Astrocyte of the cerebellum (primary cell): Measurements from ENCODE around the gene LY9.

ENCODE experiments used
- DNase-seq: peaks from one replicate; pipeline ENCODE4 v3.0.0-alpha.2; 2011; ENCODE audit warnings: low read depth
- H3K4me3 ChIP-seq: 2 replicates; pipeline ENCODE4 v1.5.1; 2011; ENCODE audit warnings: mild to moderate bottlenecking, low read depth, low read length, moderate library complexity
- in situ Hi-C: cut with HindIII; loops from 2 replicates; pipeline ENCODE4 v1.10.0; 2017; ENCODE audit warnings: low sequenced_read_pairs
- TF ChIP-seq, protein P1 (sequence below): IDR thresholded peaks from 2 replicates; pipeline ENCODE4 v1.5.1; 2012; ENCODE audit warnings: low read length, low read depth, moderate library complexity, mild to moderate bottlenecking; ENCODE audit errors: missing control alignments

Gene LY9

DNA sequence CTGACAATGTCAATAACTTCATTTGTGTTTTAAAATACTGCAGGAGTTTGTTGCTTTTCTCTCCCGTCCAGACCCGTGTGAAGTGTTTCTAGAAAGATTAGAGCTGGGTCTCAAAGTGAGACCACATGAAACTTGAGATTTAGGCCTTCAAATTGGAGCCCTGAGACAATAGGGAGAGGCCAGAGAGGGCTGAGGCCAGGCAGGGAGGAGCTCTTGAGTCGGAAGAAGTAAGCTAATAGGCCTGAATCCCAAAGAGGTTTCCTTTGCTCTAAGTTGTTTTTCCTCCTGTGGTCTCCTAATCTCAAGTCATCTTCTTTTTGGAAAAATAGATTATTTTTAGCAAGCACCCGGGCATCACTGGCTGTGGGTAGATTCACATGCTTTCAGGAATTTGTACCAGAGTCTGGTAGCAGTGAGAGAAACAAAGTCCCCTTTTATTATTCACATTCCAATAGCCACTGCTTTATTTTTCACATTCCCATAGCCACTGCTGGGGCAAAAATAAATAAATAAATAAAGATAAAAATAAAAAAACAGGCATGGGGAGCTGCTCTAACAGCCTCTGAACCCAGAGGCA lies 41.1 kb downstream of the LY9 start:
- DNase-seq: no peak
- in situ Hi-C loops: no loop called here
- no peak overlapping the region for H3K4me3 ChIP-seq
- TF ChIP-seq, protein P1, sequence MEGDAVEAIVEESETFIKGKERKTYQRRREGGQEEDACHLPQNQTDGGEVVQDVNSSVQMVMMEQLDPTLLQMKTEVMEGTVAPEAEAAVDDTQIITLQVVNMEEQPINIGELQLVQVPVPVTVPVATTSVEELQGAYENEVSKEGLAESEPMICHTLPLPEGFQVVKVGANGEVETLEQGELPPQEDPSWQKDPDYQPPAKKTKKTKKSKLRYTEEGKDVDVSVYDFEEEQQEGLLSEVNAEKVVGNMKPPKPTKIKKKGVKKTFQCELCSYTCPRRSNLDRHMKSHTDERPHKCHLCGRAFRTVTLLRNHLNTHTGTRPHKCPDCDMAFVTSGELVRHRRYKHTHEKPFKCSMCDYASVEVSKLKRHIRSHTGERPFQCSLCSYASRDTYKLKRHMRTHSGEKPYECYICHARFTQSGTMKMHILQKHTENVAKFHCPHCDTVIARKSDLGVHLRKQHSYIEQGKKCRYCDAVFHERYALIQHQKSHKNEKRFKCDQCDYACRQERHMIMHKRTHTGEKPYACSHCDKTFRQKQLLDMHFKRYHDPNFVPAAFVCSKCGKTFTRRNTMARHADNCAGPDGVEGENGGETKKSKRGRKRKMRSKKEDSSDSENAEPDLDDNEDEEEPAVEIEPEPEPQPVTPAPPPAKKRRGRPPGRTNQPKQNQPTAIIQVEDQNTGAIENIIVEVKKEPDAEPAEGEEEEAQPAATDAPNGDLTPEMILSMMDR: no peak

DNA sequence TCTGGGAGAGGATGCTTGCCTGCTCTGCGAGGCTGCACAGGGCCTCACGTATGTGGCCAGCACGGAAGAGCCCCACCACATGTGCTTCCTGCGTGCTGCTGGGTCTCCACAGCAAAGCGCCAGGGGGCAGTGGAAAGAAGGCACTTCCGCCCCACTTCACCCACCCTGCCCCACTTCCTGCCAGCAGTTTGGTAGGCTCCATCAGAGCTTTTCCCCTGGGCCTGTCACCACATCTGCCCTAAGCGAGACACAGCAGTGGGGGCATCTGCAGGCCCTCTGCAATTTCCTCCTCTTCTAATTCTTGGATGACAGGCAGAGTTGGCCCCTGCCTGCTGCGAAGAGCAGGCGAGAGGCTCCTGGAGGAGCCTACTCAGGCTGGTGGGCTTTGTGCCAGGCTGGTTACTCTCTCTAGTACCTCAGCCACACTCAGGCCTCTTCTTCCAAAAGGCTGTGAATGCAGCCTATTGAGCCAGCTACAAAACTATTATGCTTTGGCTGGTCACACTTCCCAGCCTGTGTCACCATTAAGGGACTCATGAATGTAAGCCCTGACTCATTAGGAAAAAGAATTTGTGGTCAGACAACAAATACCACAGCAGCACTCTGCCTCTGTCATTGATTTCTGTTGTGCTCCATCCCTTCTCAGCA lies 41.7 kb downstream of the LY9 start:
- no peak overlapping the region for H3K4me3 ChIP-seq
- in situ Hi-C loops: no loop called here
- TF ChIP-seq, protein P1: no peak

DNA sequence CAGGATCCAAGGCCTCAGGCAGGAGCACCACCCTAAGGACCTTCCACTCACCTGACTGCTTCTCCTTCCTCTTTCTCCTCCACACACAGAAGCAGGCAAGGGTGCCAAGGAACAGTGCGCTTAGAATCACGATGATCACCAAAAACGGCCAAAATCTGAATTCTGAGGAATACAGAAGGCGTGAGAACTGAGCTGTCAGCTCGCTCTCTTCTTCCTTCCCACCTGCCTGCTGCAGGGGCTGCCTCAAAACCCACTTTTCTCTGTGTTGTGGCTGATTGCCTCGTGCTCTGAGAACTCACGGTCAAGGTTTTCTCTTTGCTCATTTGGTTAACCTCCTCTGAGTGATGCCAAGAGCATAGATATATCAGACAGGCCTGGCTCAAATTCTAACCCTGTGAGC lies 42.9 kb downstream of the LY9 start:
- no peak overlapping the region for H3K4me3 ChIP-seq
- TF ChIP-seq, protein P1: no peak
- DNase-seq: no peak
- in situ Hi-C loops: no loop called here

More for the DNA sequence above, 41.7 kb downstream of the LY9 start:
- no peak for DNase-seq

DNA sequence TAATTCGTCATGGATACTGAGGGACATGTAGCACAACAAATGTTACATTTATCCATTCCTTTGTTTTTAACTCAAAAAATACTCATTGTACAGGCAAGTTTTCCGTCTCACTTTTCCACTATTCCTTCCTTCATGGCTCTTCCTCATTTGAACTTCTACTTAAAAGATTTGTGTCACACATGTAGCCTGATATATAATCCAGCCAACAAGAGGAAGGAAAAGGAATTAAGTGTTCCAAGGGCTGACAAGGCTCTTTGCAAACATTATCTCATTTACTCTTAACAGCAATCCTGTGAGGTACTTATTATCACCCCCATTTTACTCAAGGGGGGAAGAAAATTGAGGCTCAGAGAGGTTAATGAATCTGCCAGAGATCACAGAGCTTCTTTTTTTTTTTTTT lies 43.8 kb downstream of the LY9 start:
- no peak for DNase-seq
- no peak overlapping the region for H3K4me3 ChIP-seq
- in situ Hi-C loops: no loop called here
- TF ChIP-seq, protein P1: no peak

DNA sequence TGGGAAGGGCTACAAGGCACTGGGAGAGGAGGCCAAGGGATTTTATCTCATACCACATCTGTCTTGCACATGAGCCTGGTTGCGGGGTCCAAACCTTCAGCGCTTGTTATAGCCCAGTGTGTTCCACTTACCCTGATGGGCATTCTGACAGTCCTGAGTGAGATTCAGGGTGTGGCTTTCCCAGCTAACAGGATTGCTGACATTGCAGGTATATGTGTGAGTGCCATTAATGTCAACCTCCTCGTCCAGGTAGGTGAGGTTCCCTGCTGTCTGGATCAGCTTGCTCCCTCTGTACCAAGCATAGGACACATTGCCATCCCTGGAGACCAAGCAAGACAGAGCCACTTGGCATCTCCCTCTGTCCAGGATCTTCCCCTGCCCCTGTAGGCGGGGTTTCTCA lies 45.1 kb downstream of the LY9 start:
- TF ChIP-seq, protein P1: no peak
- DNase-seq: no peak
- in situ Hi-C loops: no loop called here
- no peak overlapping the region for H3K4me3 ChIP-seq

DNA sequence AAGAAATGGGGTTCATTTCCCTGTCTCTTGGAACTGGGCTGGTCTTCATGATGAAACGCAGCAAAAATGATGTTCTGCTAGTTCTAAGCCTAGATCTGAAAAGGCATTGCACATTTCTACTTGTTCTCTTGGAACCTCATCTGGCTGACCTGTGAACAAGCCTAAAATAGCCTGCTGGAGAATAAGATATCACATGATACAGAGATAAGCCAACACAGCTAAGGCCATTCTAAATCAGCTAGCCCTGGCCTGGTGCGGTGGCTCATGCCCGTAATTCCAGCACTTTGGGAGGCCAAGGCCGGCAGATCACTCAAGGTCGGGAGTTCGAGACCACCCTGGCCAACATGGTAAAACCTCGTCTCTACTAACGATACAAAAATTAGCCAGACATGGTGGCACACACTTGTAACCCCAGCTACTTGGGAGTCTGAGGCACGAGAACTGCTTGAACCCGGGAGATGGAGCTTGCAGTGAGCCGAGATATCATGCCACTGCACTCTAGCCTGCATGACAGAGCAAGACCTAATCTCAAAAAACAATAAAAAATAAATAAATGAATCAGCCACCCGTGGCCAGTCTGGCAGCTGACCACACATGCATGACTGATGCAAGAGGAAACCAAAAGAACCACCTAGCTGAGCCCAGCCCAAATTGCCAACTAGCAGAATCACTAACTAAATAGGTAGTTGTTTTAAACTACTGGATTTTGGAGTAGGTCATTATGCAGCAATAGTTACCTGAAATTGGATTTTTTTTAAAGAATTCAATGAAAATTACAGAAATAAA lies 48.7 kb downstream of the LY9 start:
- in situ Hi-C loops: no loop called here
- DNase-seq: no peak
- H3K4me3 ChIP-seq: no peak overlapping the region
- TF ChIP-seq, protein P1: no peak
